WTC11 (cell line): ENCODE results near the gene NSMF.
"Not testable (repeated sequence)": the region's sequence is repeated elsewhere in the genome, so short reads cannot be mapped to it uniquely, and the experiment has no call there.

Experiments used
- ATF1 ChIP-seq: sonication (generic); formaldehyde crosslinking; IDR thresholded peaks from 2 replicates; pipeline ENCODE4 v1.8.1; 2023; ENCODE audit warnings: mild to moderate bottlenecking, moderate library complexity, missing genetic modification reagents
- CTCF ChIP-seq: fragments of 200-600 bp; IDR thresholded peaks from 2 replicates; pipeline ENCODE4 v1.8.0; 2022; ENCODE audit warnings: antibody characterized with exemption
- GRHL2 ChIP-seq: fragments of 250-450 bp; sonication (Bioruptor Pico); IDR thresholded peaks from 2 replicates; pipeline ENCODE4 v1.8.0; 2022; ENCODE audit warnings: mild to moderate bottlenecking, moderate library complexity; ENCODE audit not compliant: insufficient replicate concordance, severe bottlenecking

- not testable (repeated sequence) for TF ChIP-seq CTCF; ATF1 (CRISPR knock-in tag); GRHL2
These were observed 48.8 kb downstream of the NSMF start for GRCh38 chr9:137410236-137410890.
